HepG2 (cell line): ENCODE measurements around the gene TRIM77. TPM values are rescaled to one million over a fixed set of nuclear protein-coding genes. Genes with fewer than 3 reads are reported as not detected.
"Not testable (repeated sequence)": the region's sequence is repeated elsewhere in the genome, so short reads cannot be mapped to it uniquely, and the experiment has no call there.

Source experiments
- ATAC-seq: fragments of 200-7000 bp; cut with Tn5 transposase; 3 replicates; pipeline ENCODE4 v1.9.1; 2020; ENCODE audit warnings: mild to moderate bottlenecking, moderate library complexity
- BruUV-seq: library from RNA; stranded (reverse); fragments of 400-500 nt; replicated peaks from 2 replicates; lab custom pipeline; 2021; lab: Mats Ljungman, UMichigan
- CTCF ChIA-PET: fragments of 300-600 bp; formaldehyde crosslinking; extraction: SDS; loops from one replicate; lab custom pipeline; 2021; ENCODE audit warnings: low total read pairs, inconsistent platforms, low intra/inter-chr PET ratio; lab: Yijun Ruan, JAX
- POLR2A ChIA-PET: fragments of 350-600 bp; sonication (Branson Sonifier 250); formaldehyde crosslinking; loops from one replicate; lab custom pipeline; 2020; ENCODE audit warnings: antibody characterized with exemption, inconsistent platforms; lab: Yijun Ruan, JAX
- DNase-seq: peaks from one replicate; pipeline ENCODE4 v3.0.0-alpha.2; 2015; ENCODE audit warnings: low spot score
- FAIRE-seq: peaks from 3 replicates; lab custom pipeline; 2011; peaks lifted over from hg19 to GRCh38; lab: Jason Lieb, UNC
- H2AFZ ChIP-seq: one replicate; pipeline ENCODE4 v1.6.1; 2011; ENCODE audit warnings: low read length, inconsistent platforms
- H3K27ac ChIP-seq: fragments of 300-600 bp; 3 replicates; pipeline ENCODE4 v1.8.0; 2011; ENCODE audit warnings: mixed run types, mild to moderate bottlenecking, mixed read lengths, low read length, inconsistent platforms; ENCODE audit not compliant: insufficient read depth; ENCODE audit errors: extremely low read length
- H3K27me3 ChIP-seq, 2 experiments: fragments of 200-600 bp in 1 of 2; 2 replicates in 1 of 2; 3 replicates in 1 of 2; pipeline versions ENCODE4 v1.6.0 to v1.8.0; 2011; ENCODE audit warnings: low read length in 2 of 2, mild to moderate bottlenecking in 2 of 2, moderate library complexity in 2 of 2, inconsistent platforms in 1 of 2; ENCODE audit not compliant: insufficient read depth in 2 of 2, control insufficient read depth in 1 of 2
- H3K36me3 ChIP-seq, 2 experiments: fragments of 200-600 bp in 1 of 2; replicated peaks in 1 of 2; 2 replicates in 1 of 2; 3 replicates in 1 of 2; pipeline versions ENCODE4 v1.5.1 to v1.8.0; 2011; ENCODE audit warnings: low read length in 2 of 2, inconsistent platforms in 1 of 2; ENCODE audit not compliant: insufficient read depth in 2 of 2, control insufficient read depth in 1 of 2
- H3K4me1 ChIP-seq: 2 replicates; pipeline ENCODE4 v1.5.1; 2012; ENCODE audit warnings: low read length, inconsistent platforms; ENCODE audit not compliant: insufficient read depth
- H3K4me2 ChIP-seq: 2 replicates; pipeline ENCODE4 v1.6.0; 2011; ENCODE audit warnings: low read depth, low read length, inconsistent platforms
- H3K4me3 ChIP-seq, 3 experiments: fragments of 200-600 bp in 1 of 3; sonication (generic), shearing (Covaris generic) in 1 of 3; replicated peaks in 1 of 3; 2 replicates each; pipeline ENCODE4 v1.5.1; 2011 to 2016; ENCODE audit warnings: low read length in 3 of 3, inconsistent platforms in 2 of 3, low read depth in 2 of 3, mild to moderate bottlenecking in 2 of 3, control low read depth in 1 of 3, mixed read lengths in 1 of 3; ENCODE audit not compliant: insufficient read depth in 1 of 3
- H3K79me2 ChIP-seq: one replicate; pipeline ENCODE4 v1.6.1; 2011; ENCODE audit warnings: low read length, inconsistent platforms; ENCODE audit not compliant: insufficient read depth
- H3K9ac ChIP-seq: 2 replicates; pipeline ENCODE4 v1.6.0; 2011; ENCODE audit warnings: mild to moderate bottlenecking, low read depth, low read length, inconsistent platforms; ENCODE audit not compliant: insufficient read depth
- H3K9me3 ChIP-seq: 2 replicates; pipeline ENCODE4 v1.5.1; 2012; ENCODE audit warnings: mild to moderate bottlenecking, low read length
- H4K20me1 ChIP-seq: 2 replicates; pipeline ENCODE4 v1.6.0; 2011; ENCODE audit warnings: inconsistent platforms, mild to moderate bottlenecking, low read length, moderate library complexity; ENCODE audit not compliant: insufficient read depth
- CTCF ChIP-seq: sonication (generic); formaldehyde crosslinking; IDR thresholded peaks from 2 replicates; pipeline ENCODE4 v1.5.0; 2020; ENCODE audit warnings: mild to moderate bottlenecking, missing genetic modification reagents, moderate library complexity
- SMC3 ChIP-seq: IDR thresholded peaks from 2 replicates; pipeline ENCODE4 v1.6.1; 2011; ENCODE audit warnings: low read length, improper control_type of control experiment
- STAG1 ChIP-seq: sonication (generic); formaldehyde crosslinking; IDR thresholded peaks from 2 replicates; pipeline ENCODE4 v1.4.0; 2020; ENCODE audit warnings: missing genetic modification reagents
- WGBS: methylation state at CpG from one replicate; pipeline ENCODE4 v1.1.6; 2017; ENCODE audit warnings: low lambda C conversion rate; 5-methylcytosine and 5-hydroxymethylcytosine counted together
- in situ Hi-C: cut with HindIII; loops from 2 replicates; pipeline ENCODE4 v1.10.0; 2017; ENCODE audit warnings: low pct_unique_long_range_greater_than_20kb; ENCODE audit not compliant: extremely low pct_ligation_motif_present
- intact Hi-C: fragments of 100-400 bp; cut with micrococcal nuclease; formaldehyde crosslinking; loops from one replicate; pipeline ENCODE4 v1.10.0; 2022; ENCODE audit not compliant: unreplicated experiment
- polyA plus RNA-seq, 8 experiments: library from polyadenylated mRNA; depleted of rRNA in 3 of 8; stranded (reverse) in 7 of 8; unstranded in 1 of 8; fragments of >200 nt; fragmentation: Illumina TruSeq in 4 of 8; extraction: Trizol in 4 of 8; gene quantifications; 2 replicates each; pipeline versions ENCODE4 v1.2.1 to v1.2.3, GENCODE V29; 2011 to 2016; ENCODE audit warnings: low read depth in 4 of 8, missing spikeins in 1 of 8, mixed read lengths in 1 of 8; ENCODE audit not compliant: insufficient read depth in 1 of 8
- total RNA-seq, 5 experiments: library from RNA; depleted of rRNA; stranded (reverse); fragments of >200 nt; fragmentation: Illumina TruSeq; extraction: Trizol; gene quantifications; 2 replicates each; pipeline ENCODE4 v1.2.3, GENCODE V29; 2016; ENCODE audit warnings: low read depth in 1 of 5

TRIM77 gene
- total and polyA plus RNA-seq, 2 of the 13 experiments (the other 11 are each of a cell fraction or from before 2014, with no cell fraction given), result not detected

GRCh38 chr11:89673380-89673779 is 36.7 kb upstream of the TRIM77 start:
- BruUV-seq, H3K36me3 ChIP-seq: not testable (repeated sequence)

GRCh38 chr11:89675383-89675782 is 34.7 kb upstream of the TRIM77 start:
- H3K79me2 ChIP-seq, ATAC-seq, H4K20me1 ChIP-seq, H3K27ac ChIP-seq, H3K36me3 ChIP-seq, H3K9me3 ChIP-seq, H2AFZ ChIP-seq, H3K27me3 ChIP-seq, in situ Hi-C loops, CTCF ChIA-PET, H3K9ac ChIP-seq, H3K4me2 ChIP-seq, BruUV-seq, H3K4me3 ChIP-seq, POLR2A ChIA-PET, H3K4me1 ChIP-seq: not testable (repeated sequence)
- TF ChIP-seq SMC3, result 0 out of 2 replicates have a peak, but pooled peaks have one; percentile 7
- peak; percentile 63 for TF ChIP-seq STAG1
- TF ChIP-seq CTCF (CRISPR knock-in tag), result peak; percentile 39
- WGBS, result 7% methylated on average over 2 of the region's 2 CpGs
- DNase-seq, result peak; percentile 2
- intact Hi-C loops, result loop anchor here (2.0 kb wide), 1 partner anchor 437 kb away; no protein-coding TSS in a partner anchor
- peak; percentile 60 for FAIRE-seq

More at GRCh38 chr11:89673380-89673779, 36.7 kb upstream of the TRIM77 start:
- CTCF ChIA-PET, in situ Hi-C loops, H2AFZ ChIP-seq, H3K79me2 ChIP-seq, H3K4me2 ChIP-seq, intact Hi-C loops, DNase-seq, H3K27ac ChIP-seq, H3K4me3 ChIP-seq, H3K9ac ChIP-seq, H3K9me3 ChIP-seq, H3K27me3 ChIP-seq, H4K20me1 ChIP-seq, H3K4me1 ChIP-seq, FAIRE-seq, ATAC-seq, POLR2A ChIA-PET: not testable (repeated sequence)
- WGBS, result 25% methylated on average over 2 of the region's 2 CpGs
